Activated naive CD4-positive, alpha-beta T cell treated with anti-CD3 and anti-CD28 coated beads for 36 hours (primary cell): ENCODE measurements around the gene LBR. TPM values are rescaled to one million over a fixed set of nuclear protein-coding genes. Genes with fewer than 3 reads are reported as not detected.
A peak's percentile ranks its signal among the peaks of the same experiment; 100 is the strongest.
"Not testable (repeated sequence)": the region's sequence is repeated elsewhere in the genome, so short reads cannot be mapped to it uniquely, and the experiment has no call there.

ENCODE experiments used
- CTCF ChIA-PET: fragments of 350-600 bp; sonication (Branson Sonifier 250); formaldehyde crosslinking; loops from one replicate; lab custom pipeline; 2021; ENCODE audit warnings: antibody characterized with exemption; lab: Charles Lee
- DNase-seq: peaks from one replicate; pipeline ENCODE4 v3.0.0-alpha.2; 2020
- H3K27ac Mint-ChIP-seq: one replicate; pipeline ENCODE4 v1.8.0; 2021; ENCODE audit warnings: mild to moderate bottlenecking, mixed read lengths
- H3K27me3 Mint-ChIP-seq: one replicate; pipeline ENCODE4 v1.8.0; 2021; ENCODE audit warnings: low read depth, mixed read lengths
- H3K36me3 Mint-ChIP-seq: one replicate; pipeline ENCODE4 v1.8.0; 2021; ENCODE audit warnings: low read depth, mixed read lengths
- H3K4me1 Mint-ChIP-seq: one replicate; pipeline ENCODE4 v1.8.0; 2021; ENCODE audit warnings: low read depth, mixed read lengths
- H3K4me3 Mint-ChIP-seq: one replicate; pipeline ENCODE4 v1.8.0; 2021; ENCODE audit warnings: mild to moderate bottlenecking, moderate library complexity, mixed read lengths
- H3K9me3 Mint-ChIP-seq: one replicate; pipeline ENCODE4 v1.8.0; 2021; ENCODE audit warnings: mixed read lengths
- intact Hi-C: fragments of 100-400 bp; cut with micrococcal nuclease; formaldehyde crosslinking; loops from one replicate; pipeline ENCODE4 v1.15.1; 2023
- total RNA-seq, 2 experiments: library from RNA; stranded (reverse); gene quantifications; one replicate each; pipeline ENCODE4 v1.2.3, GENCODE V29; 2021

Gene LBR
- 100 to 1,000 TPM; 132 to 138 TPM for total RNA-seq

DNA sequence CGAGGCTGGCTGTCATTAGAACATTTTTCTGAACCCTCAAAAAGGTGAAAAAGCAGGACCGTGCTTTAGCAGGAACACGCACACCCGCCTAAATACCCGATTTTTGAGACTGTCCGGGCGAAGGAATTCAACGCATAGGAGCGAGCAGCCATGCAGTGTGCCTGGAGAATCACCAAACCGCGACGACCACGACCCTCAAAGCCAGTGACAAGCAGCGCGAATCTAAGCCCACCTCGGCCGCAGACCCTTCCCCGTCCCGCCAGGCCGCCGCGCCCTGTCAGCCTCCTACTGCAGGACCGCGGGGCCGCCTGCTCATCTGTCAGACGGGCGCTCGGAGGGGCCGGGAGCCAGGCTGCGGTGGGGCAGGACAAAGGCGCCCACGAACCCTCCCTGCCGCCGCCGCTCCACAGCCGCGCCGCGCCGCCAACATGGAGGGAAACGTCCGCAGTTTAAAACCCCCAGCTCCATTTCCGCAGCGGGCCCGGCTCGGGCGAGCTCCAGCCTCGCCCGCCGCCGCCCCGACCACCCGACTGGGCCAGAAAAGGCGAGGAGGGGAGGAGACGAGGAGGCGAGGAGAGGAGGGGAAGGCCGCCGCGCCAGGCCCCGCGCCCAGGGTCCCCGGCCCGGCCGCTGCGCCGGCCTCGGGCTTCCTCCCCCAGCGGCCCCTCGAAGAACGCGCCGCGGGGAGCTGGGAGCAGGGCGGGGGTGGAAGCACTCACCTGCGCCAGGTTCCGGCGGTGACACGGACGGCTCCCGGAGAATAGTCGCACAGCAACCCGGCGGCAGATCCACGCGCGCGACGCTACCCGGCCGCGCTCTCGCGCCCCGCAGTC lies at the start of gene LBR:
LBR (minus strand) TSS at position 804 of the 833 bp plus-strand sequence. CDS start 3,963 bp downstream, outside the sequence.
- CTCF ChIA-PET = interaction anchor here (1.4 to 2.2 kb wide), 2 partner anchors 17 to 33 kb away, joined by 3 to 5 read pairs; no protein-coding TSS in a partner anchor
- H3K4me3 Mint-ChIP-seq = peak within 1 kb of the TSS; percentile 87
- peak; percentile 45 for DNase-seq
- H3K36me3 Mint-ChIP-seq = peaks cover 15% of the 10 kb centered on the region
- H3K4me1 Mint-ChIP-seq = peaks cover 50% of the 10 kb centered on the region
- no peaks in the 10 kb centered on the region for H3K27me3 Mint-ChIP-seq
- H3K27ac Mint-ChIP-seq = peak within 1 kb of the TSS; percentile 96
- no peaks in the 10 kb centered on the region for H3K9me3 Mint-ChIP-seq
- intact Hi-C loops = loop anchor here (1.0 to 5.0 kb wide), 9 partner anchors 18 to 1315 kb away; partner anchors contain the start of genes DEGS1, ENAH, FBXO28 and H3-3A

DNA sequence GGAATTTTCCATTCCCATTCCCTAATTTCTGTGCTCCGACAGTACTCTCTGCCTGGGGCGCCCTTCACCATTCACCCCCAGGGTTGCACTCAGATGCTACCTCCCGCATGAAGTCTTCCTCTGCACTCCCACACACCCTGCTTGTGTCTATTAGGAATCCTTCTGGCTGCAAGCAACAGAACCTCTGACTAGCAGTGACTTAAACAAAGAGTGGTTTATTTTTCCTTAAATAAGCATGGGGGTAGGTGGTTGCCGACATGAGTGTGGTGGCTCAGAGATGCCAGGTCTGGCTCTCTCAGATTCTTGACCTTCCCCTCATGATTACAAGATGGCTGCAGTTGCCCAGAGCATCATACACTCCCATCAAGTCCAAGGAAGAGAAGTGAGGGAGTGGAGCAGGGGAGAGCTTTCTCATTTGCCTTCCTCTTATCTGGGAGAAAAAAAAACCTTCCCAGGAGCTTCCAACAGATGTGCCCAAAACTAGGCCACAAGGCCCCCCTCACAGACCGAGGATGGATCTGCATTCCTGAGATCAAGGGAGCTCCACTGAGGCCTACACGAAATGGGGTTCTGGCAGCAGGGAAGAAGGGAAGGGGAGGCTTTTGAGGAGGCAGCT lies 49.6 kb upstream of the LBR start:
- Mint-ChIP-seq H3K4me3 (no peak overlapping the region), H3K36me3 (no peaks in the 10 kb centered on the region), H3K9me3 (no peaks in the 10 kb centered on the region), H3K27me3 (no peaks in the 10 kb centered on the region), H3K27ac (no peak overlapping the region), H3K4me1 (peaks cover 37% of the 10 kb centered on the region)
- CTCF ChIA-PET = interaction anchor here (0.5 to 4.1 kb wide), 9 partner anchors 10 to 498 kb away, joined by 3 to 25 read pairs (median 7); partner anchors contain the start of gene SRP9
- intact Hi-C loops = loop anchor here (5.0 kb wide), 1 partner anchor 370 kb away; no protein-coding TSS in a partner anchor
- no peak for DNase-seq

- DNase-seq = peak; percentile 36
- intact Hi-C loops = loop anchor here (5.0 kb wide), 1 partner anchor 371 kb away; no protein-coding TSS in a partner anchor
- Mint-ChIP-seq H3K9me3 (no peaks in the 10 kb centered on the region), H3K4me1 (peaks cover 37% of the 10 kb centered on the region), H3K4me3 (no peak overlapping the region), H3K27me3 (no peaks in the 10 kb centered on the region), H3K36me3 (no peaks in the 10 kb centered on the region), H3K27ac (no peak overlapping the region)
- CTCF ChIA-PET = interaction anchor here (0.8 to 4.1 kb wide), 8 partner anchors 9 to 499 kb away, joined by 3 to 25 read pairs (median 8); partner anchors contain the start of gene SRP9
These were observed 48.7 kb upstream of the LBR start for GRCh38 chr1:225476538-225476988.

- Mint-ChIP-seq H3K9me3 (no peaks in the 10 kb centered on the region), H3K4me3 (no peak overlapping the region), H3K27ac (no peak overlapping the region), H3K27me3 (no peaks in the 10 kb centered on the region), H3K4me1 (peaks cover 37% of the 10 kb centered on the region), H3K36me3 (no peaks in the 10 kb centered on the region)
- no peak for DNase-seq
- CTCF ChIA-PET = interaction anchor here (0.6 to 4.1 kb wide), 12 partner anchors 9 to 499 kb away, joined by 3 to 25 read pairs (median 8); partner anchors contain the start of gene SRP9
- intact Hi-C loops = loop anchor here (5.0 kb wide), 1 partner anchor 371 kb away; no protein-coding TSS in a partner anchor
These were observed 48.3 kb upstream of the LBR start for GRCh38 chr1:225476100-225476511.

- H3K27ac Mint-ChIP-seq = no peak overlapping the region
- intact Hi-C loops = loop anchor here (1.0 to 5.0 kb wide), 8 partner anchors 79 to 646 kb away; partner anchors contain the start of gene SRP9
- H3K4me3 Mint-ChIP-seq = no peak overlapping the region
- CTCF ChIA-PET = interaction anchor here (0.5 to 4.1 kb wide), 46 partner anchors 8 to 519 kb away, joined by 3 to 25 read pairs (median 4); partner anchors contain the start of genes LEFTY1, SRP9 and TMEM63A
- H3K9me3 Mint-ChIP-seq = no peaks in the 10 kb centered on the region
- no peaks in the 10 kb centered on the region for H3K27me3 Mint-ChIP-seq
- H3K4me1 Mint-ChIP-seq = peaks cover 37% of the 10 kb centered on the region
- peak; percentile 60 for DNase-seq
- H3K36me3 Mint-ChIP-seq = no peaks in the 10 kb centered on the region
These were observed 47.4 kb upstream of the LBR start for GRCh38 chr1:225474986-225475820.

- Mint-ChIP-seq H3K36me3 (no peaks in the 10 kb centered on the region), H3K27me3 (no peaks in the 10 kb centered on the region), H3K9me3 (no peaks in the 10 kb centered on the region), H3K4me3 (no peak overlapping the region), H3K27ac (no peak overlapping the region), H3K4me1 (peaks cover 37% of the 10 kb centered on the region)
- no peak for DNase-seq
- intact Hi-C loops = loop anchor here (2.0 kb wide), 1 partner anchor 180 kb away; no protein-coding TSS in a partner anchor
- CTCF ChIA-PET = interaction anchor here (0.6 to 4.1 kb wide), 41 partner anchors 9 to 520 kb away, joined by 3 to 25 read pairs (median 4); partner anchors contain the start of genes LEFTY1, SRP9 and TMEM63A
These were observed 46.7 kb upstream of the LBR start for GRCh38 chr1:225474439-225474985.

GRCh38 chr1:225473676-225474438 lies 46.0 kb upstream of the LBR start:
- not testable (repeated sequence) for H3K27me3 Mint-ChIP-seq, H3K9me3 Mint-ChIP-seq, DNase-seq, H3K36me3 Mint-ChIP-seq
- Mint-ChIP-seq H3K4me3 (peak overlapping the region; percentile 22), H3K4me1 (peaks cover 38% of the 10 kb centered on the region), H3K27ac (peak overlapping the region; percentile 68)
- intact Hi-C loops = loop anchor here (2.0 kb wide), 1 partner anchor 181 kb away; no protein-coding TSS in a partner anchor
- CTCF ChIA-PET = interaction anchor here (0.6 to 4.1 kb wide), 34 partner anchors 8 to 513 kb away, joined by 3 to 25 read pairs (median 4); partner anchors contain the start of genes LEFTY1 and SRP9

GRCh38 chr1:225473266-225473665 lies 45.4 kb upstream of the LBR start:
- intact Hi-C loops, H3K27me3 Mint-ChIP-seq, H3K9me3 Mint-ChIP-seq, H3K36me3 Mint-ChIP-seq: not testable (repeated sequence)
- Mint-ChIP-seq H3K4me3 (peak overlapping the region; percentile 22), H3K4me1 (peaks cover 44% of the 10 kb centered on the region), H3K27ac (peak overlapping the region; percentile 68)
- CTCF ChIA-PET = interaction anchor here (0.6 to 3.3 kb wide), 16 partner anchors 9 to 551 kb away, joined by 3 to 18 read pairs (median 4); no protein-coding TSS in a partner anchor
- DNase-seq = peak; percentile 52

DNA sequence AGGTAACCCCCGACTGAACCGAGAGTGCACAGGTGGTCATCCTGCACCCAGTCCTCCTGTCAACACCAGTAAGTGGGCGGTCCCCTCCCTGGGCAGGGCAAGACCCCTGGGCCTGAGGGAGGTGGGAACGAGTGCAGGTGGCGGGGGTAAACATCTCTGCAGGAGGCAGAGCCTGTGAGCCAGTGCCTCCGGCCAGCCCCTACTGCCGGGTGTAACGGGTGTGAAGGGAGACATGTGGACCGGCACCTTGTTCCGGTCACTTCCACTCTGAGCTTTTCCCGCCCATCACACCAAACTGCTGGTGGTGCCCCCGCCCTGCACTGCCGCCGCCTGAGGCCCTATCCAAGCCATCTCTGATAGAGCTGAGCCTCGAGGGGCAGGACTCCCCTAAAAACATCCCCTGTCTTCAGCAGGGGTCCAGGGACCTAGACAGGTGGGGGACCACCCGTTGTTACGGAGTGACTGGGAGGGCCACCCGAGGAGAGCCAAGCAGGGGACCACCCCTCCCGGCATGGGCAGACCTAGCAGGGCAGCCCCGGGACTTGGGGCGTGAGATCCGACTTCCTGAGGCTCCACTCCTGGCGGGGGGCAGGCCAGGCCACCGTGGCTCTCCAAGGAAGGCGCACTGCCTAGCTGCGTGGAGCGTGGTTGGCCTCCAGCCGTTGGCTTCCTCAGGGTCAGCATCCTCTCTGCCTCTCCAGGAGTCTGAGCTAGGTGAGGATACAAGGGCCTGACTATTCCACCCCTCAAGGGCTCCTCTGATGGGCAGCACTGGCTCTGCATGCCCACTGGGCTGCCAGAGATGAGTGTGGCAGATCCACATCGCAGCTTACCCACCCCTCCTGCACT lies 43.8 kb upstream of the LBR start:
- Mint-ChIP-seq H3K36me3 (no peaks in the 10 kb centered on the region), H3K9me3 (no peaks in the 10 kb centered on the region), H3K27ac (no peak overlapping the region), H3K4me3 (no peak overlapping the region), H3K4me1 (peaks cover 33% of the 10 kb centered on the region), H3K27me3 (no peaks in the 10 kb centered on the region)
- DNase-seq = no peak
- intact Hi-C loops = no loop called here
- CTCF ChIA-PET = interaction anchor here (0.6 to 1.9 kb wide), 5 partner anchors 20 to 505 kb away, joined by 3 to 4 read pairs (median 3); no protein-coding TSS in a partner anchor

- Mint-ChIP-seq H3K27ac (no peak overlapping the region), H3K4me3 (no peak overlapping the region), H3K9me3 (no peaks in the 10 kb centered on the region), H3K4me1 (peaks cover 31% of the 10 kb centered on the region), H3K36me3 (no peaks in the 10 kb centered on the region), H3K27me3 (no peaks in the 10 kb centered on the region)
- CTCF ChIA-PET = interaction anchor here (1.4 kb wide), 1 partner anchor 506 kb away, joined by 3 read pairs; no protein-coding TSS in a partner anchor
- DNase-seq = no peak
- intact Hi-C loops = no loop called here
These were observed 43.2 kb upstream of the LBR start for GRCh38 chr1:225471109-225471452.
